HUES48 (cell line): ENCODE measurements around the gene UBE2C.
A peak's percentile ranks its signal among the peaks of the same experiment; 100 is the strongest.

Experiments
- H3K27ac ChIP-seq: one replicate; pipeline ENCODE4 v1.7.0; 2013; ENCODE audit warnings: low read depth, low read length, inconsistent platforms
- H3K27me3 ChIP-seq: 2 replicates; pipeline ENCODE4 v1.6.1; 2013; ENCODE audit warnings: mild to moderate bottlenecking, low read length; ENCODE audit not compliant: control insufficient read depth, insufficient read depth
- H3K36me3 ChIP-seq: 2 replicates; pipeline ENCODE4 v1.6.1; 2013; ENCODE audit warnings: low read length; ENCODE audit not compliant: control insufficient read depth, insufficient read depth
- H3K4me1 ChIP-seq: 2 replicates; pipeline ENCODE4 v1.6.1; 2013; ENCODE audit warnings: mild to moderate bottlenecking, low read length; ENCODE audit not compliant: control insufficient read depth, insufficient read depth
- H3K4me3 ChIP-seq: 2 replicates; pipeline ENCODE4 v1.5.1; 2013; ENCODE audit warnings: mild to moderate bottlenecking, low read depth, low read length
- H3K9ac ChIP-seq: 2 replicates; pipeline ENCODE4 v1.6.1; 2013; ENCODE audit warnings: mild to moderate bottlenecking, low read depth, low read length, moderate library complexity
- H3K9me3 ChIP-seq: 2 replicates; pipeline ENCODE4 v1.6.1; 2013; ENCODE audit warnings: low read length; ENCODE audit not compliant: control insufficient read depth, insufficient read depth

The UBE2C gene

GRCh38 chr20:45798935-45799642 lies 13.4 kb upstream of the UBE2C start:
- Histone ChIP-seq H3K4me3 (no peak overlapping the region), H3K36me3 (peaks cover 61% of the 10 kb centered on the region), H3K9ac (no peak overlapping the region), H3K4me1 (no peaks in the 10 kb centered on the region), H3K27ac (no peak overlapping the region), H3K27me3 (no peaks in the 10 kb centered on the region), H3K9me3 (no peaks in the 10 kb centered on the region)

DNA sequence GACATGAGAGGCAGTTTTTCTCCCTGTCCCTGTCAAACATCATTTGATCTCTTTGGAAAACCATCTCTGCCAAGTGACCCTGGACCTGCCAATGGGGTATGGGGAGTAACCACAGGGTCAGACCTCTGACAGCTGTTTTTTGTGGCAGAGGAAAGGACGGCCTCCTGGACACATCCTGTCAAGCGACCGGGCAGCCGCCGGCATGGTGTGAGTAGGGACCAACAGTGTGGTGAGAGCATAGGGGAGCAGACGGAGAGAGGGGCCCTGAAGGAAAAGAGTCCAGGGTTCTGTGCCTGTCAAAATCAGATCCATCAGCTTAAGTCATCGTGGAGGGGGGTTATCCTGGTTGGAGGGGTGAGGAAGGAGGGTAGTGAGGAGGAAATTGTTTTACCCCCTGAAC lies 10.6 kb upstream of the UBE2C start:
- H3K27me3 ChIP-seq, result no peaks in the 10 kb centered on the region
- H3K4me3 ChIP-seq, result no peak overlapping the region
- H3K9me3 ChIP-seq, result no peaks in the 10 kb centered on the region
- peaks cover 63% of the 10 kb centered on the region for H3K36me3 ChIP-seq
- no peaks in the 10 kb centered on the region for H3K4me1 ChIP-seq
- no peak overlapping the region for H3K27ac ChIP-seq
- H3K9ac ChIP-seq, result no peak overlapping the region

DNA sequence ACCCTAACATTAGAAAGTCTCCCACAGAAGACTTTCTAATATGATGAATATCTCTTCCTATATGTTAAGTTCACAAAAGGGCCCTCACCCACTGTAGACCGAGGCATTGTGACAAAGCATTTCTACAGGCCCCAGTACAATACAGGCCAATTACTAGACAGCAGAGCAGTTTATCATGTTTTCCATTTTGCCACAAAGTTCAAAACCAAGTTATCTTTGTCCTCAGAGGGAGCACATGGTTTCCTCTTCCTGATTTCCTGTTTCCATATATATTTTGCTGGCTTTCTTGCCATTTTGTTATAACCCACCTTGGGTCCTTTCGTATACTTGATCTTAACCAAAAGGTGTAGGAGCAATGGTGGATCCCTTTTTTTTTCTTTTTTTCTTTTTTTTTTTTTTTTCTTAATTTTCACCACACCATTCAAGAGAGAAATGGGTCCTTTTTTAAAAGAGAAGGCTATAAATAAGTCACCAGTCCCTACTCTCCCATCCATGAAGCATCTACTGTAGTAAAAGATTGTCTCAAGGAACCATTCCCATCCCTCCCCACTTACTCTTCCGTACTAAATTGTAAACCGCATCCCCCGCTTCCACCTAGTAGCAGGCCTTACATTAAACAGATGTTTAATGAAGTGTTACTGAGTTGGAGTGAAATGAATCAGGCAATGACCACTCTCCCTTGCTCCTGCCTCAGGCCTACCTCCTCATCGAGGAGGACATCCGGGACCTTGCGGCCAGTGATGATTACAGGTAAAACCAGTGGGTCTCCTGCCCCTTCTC lies 2.1 kb upstream of the UBE2C start:
- H3K27ac ChIP-seq, result no peak overlapping the region
- no peak overlapping the region for H3K9ac ChIP-seq
- H3K4me1 ChIP-seq, result no peaks in the 10 kb centered on the region
- H3K4me3 ChIP-seq, result no peak overlapping the region
- H3K27me3 ChIP-seq, result no peaks in the 10 kb centered on the region
- no peaks in the 10 kb centered on the region for H3K9me3 ChIP-seq
- H3K36me3 ChIP-seq, result peaks cover 66% of the 10 kb centered on the region

- Histone ChIP-seq H3K4me3 (peak overlapping the region; percentile 93), H3K4me1 (no peaks in the 10 kb centered on the region), H3K27me3 (no peaks in the 10 kb centered on the region), H3K9ac (peak overlapping the region; percentile 88), H3K36me3 (peaks cover 69% of the 10 kb centered on the region), H3K27ac (peak overlapping the region; percentile 82), H3K9me3 (no peaks in the 10 kb centered on the region)
Measured at GRCh38 chr20:45813006-45813340, 529 bp downstream of the UBE2C start.

DNA sequence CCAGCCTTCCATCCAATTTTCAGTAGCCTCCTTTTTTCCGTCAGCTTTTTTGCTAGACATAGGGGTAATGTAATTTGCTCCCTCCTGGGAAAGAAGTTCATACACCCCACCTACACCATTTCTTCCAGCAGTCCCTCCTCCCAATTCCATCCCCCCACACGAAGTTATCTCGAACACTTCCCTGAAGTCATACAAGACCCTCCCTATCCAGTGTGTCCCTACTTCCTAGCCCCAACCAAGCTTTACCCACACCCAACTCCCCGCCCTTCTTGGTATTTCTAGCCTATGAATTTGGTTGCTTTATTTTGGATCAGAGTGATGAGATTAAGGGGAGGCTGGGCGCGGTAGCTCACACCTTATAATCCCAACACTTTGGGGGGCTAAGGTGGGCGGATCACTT lies 1.0 kb downstream of the UBE2C start:
- Histone ChIP-seq H3K9ac (peak overlapping the region; percentile 88), H3K36me3 (peaks cover 68% of the 10 kb centered on the region), H3K4me3 (peak overlapping the region; percentile 93), H3K4me1 (no peaks in the 10 kb centered on the region), H3K9me3 (no peaks in the 10 kb centered on the region), H3K27me3 (no peaks in the 10 kb centered on the region), H3K27ac (no peak overlapping the region)

DNA sequence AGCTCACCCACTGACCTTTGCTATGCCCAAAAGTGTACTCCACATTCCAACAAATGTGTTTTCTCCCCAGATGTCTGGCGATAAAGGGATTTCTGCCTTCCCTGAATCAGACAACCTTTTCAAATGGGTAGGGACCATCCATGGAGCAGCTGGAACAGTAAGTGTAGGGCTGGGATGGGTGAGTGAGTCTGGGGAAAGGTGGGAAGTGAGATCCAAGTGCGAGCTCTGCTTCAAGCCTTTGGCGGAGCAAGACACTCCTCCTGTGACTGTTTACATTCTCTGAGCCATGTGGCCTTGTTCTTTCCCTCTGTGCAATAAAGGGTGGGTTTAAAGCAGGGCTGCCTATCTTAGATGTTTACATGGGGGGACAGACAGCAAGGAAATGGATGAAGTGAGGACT lies 1.9 kb downstream of the UBE2C start:
- Histone ChIP-seq H3K27me3 (no peaks in the 10 kb centered on the region), H3K9ac (no peak overlapping the region), H3K27ac (no peak overlapping the region), H3K4me3 (peak overlapping the region; percentile 93; the same call in 1 of the 2 replicates), H3K4me1 (no peaks in the 10 kb centered on the region), H3K36me3 (peaks cover 60% of the 10 kb centered on the region), H3K9me3 (no peaks in the 10 kb centered on the region)

DNA sequence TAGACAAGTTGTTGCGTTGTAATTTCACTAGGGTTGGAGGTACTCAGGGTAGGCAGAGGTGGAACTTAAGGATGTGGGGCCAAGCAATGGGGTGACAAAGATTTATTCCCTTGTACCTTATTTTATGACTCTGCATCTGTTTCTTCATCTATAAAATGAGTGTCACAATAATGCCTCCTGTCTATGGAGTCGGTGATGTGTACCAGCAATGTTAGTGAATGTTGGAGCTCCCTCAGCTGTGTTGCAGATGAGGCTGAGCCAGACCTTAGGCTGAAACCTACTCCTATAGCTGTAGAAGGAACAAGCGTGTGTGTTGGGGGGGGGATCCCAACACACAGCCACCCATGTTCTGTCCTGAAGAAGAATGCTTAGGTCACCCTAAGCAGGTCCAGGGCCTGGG lies 4.5 kb downstream of the UBE2C start:
- H3K4me1 ChIP-seq, result no peaks in the 10 kb centered on the region
- H3K27me3 ChIP-seq, result no peaks in the 10 kb centered on the region
- peak overlapping the region; percentile 44 for H3K27ac ChIP-seq
- no peaks in the 10 kb centered on the region for H3K9me3 ChIP-seq
- no peak overlapping the region for H3K9ac ChIP-seq
- peaks cover 37% of the 10 kb centered on the region for H3K36me3 ChIP-seq
- H3K4me3 ChIP-seq, result no peak overlapping the region

DNA sequence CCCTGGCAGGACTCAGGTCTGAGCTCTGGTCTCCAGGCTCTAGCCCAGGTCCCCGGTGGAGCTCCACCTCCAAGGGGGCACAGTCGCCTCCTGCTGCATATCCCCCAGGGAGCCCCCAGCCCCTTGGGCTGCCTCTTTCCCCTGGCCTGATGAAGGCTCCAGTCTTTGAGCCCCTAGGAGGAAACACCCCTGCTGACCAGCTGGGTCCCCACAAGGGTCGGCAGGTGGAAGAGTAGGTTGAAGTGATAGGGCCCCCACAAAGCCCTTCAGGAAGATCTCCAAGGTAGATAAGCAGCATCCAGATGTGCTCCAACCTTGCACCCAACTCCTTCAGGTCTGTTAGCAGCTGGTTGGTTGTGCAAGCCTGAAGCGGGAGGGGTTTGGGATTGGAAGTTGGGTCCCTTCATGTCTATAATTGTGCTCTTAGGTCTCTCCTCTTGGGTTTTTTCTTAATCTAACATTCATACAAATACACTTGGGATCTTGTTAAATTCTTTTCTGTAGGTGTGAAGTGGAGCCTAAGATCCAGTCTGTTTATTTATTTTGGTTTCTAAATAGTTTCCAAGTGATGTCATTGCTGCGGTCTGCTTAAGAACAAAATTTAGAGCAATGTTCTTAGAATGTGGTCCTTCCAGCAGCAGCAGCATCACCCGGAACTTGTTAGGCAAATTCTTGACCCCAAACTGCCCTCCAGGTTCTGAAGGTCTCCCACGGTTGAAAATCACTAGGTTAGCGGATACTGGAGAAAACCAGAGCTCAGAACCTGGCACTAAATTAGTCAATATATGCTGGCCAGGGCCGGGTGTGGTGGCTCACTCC lies 5.1 kb downstream of the UBE2C start:
- Histone ChIP-seq H3K27ac (peak overlapping the region; percentile 44), H3K9ac (no peak overlapping the region), H3K4me1 (no peaks in the 10 kb centered on the region), H3K4me3 (no peak overlapping the region), H3K27me3 (no peaks in the 10 kb centered on the region), H3K9me3 (no peaks in the 10 kb centered on the region), H3K36me3 (peaks cover 37% of the 10 kb centered on the region)

GRCh38 chr20:45818239-45818638 lies 5.8 kb downstream of the UBE2C start:
- Histone ChIP-seq H3K36me3 (peaks cover 37% of the 10 kb centered on the region), H3K9ac (no peak overlapping the region), H3K27me3 (peaks cover 4% of the 10 kb centered on the region), H3K4me3 (no peak overlapping the region), H3K9me3 (no peaks in the 10 kb centered on the region), H3K27ac (no peak overlapping the region), H3K4me1 (no peaks in the 10 kb centered on the region)

DNA sequence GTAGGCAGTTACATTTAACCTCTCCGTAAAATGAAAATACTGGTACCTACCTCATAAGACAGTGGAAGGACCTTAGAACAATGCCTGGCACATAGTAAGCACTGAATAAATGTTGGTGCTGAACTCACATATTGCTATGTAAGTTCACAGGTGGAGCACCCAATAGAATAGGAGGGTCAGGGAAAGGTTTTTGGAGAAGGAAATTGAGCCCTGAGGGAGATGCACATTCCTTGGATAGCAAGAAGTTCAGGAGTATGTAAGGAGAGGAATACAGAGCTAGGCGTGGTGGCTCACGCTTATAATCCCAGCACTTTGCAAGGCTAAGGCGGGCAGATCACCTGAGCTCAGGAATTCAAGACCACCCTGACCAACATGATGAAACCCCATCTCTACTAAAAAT lies 7.0 kb downstream of the UBE2C start:
- H3K27ac ChIP-seq, result no peak overlapping the region
- no peak overlapping the region for H3K4me3 ChIP-seq
- H3K9me3 ChIP-seq, result no peaks in the 10 kb centered on the region
- H3K4me1 ChIP-seq, result no peaks in the 10 kb centered on the region
- H3K9ac ChIP-seq, result no peak overlapping the region
- H3K36me3 ChIP-seq, result peaks cover 30% of the 10 kb centered on the region
- H3K27me3 ChIP-seq, result peaks cover 13% of the 10 kb centered on the region

- Histone ChIP-seq H3K27ac (no peak overlapping the region), H3K9ac (no peak overlapping the region), H3K4me3 (no peak overlapping the region), H3K27me3 (peaks cover 13% of the 10 kb centered on the region), H3K4me1 (peaks cover 5% of the 10 kb centered on the region; the same call in 1 of the 2 replicates), H3K9me3 (no peaks in the 10 kb centered on the region), H3K36me3 (peaks cover 7% of the 10 kb centered on the region)
Measured at GRCh38 chr20:45821947-45822346, 9.5 kb downstream of the UBE2C start.
